H1 (cell line): ENCODE results near the gene TNS1.

Source experiments
- CREB1 ChIP-seq: IDR thresholded peaks from 2 replicates; pipeline ENCODE4 v1.6.1; 2012; ENCODE audit warnings: inconsistent platforms
- CTCF ChIP-seq, 3 experiments: IDR thresholded peaks; 1 replicate in 2 of 3; 2 replicates in 1 of 3; pipeline versions ENCODE4 v1.5.1 to v1.6.1; 2011; ENCODE audit warnings: low read length in 3 of 3, mild to moderate bottlenecking in 3 of 3, inconsistent platforms in 2 of 3, low read depth in 1 of 3, moderate library complexity in 1 of 3; ENCODE audit not compliant: insufficient read depth in 1 of 3; ENCODE audit errors: control extremely low read depth in 1 of 3
- KDM1A ChIP-seq: fragments of 200-600, 300-600 bp; sonication (generic); IDR thresholded peaks from 2 replicates; pipeline ENCODE4 v1.7.1; 2016; ENCODE audit warnings: mild to moderate bottlenecking, low read length, borderline replicate concordance
- MAFK ChIP-seq: IDR thresholded peaks from 2 replicates; pipeline ENCODE4 v1.6.1; 2012; ENCODE audit warnings: low read depth, mild to moderate bottlenecking, improper control_type of control experiment, low read length
- TAF1 ChIP-seq: IDR thresholded peaks from 2 replicates; pipeline ENCODE4 v1.6.1; 2011; ENCODE audit warnings: mild to moderate bottlenecking, low read depth, low read length
- TAF7 ChIP-seq: optimal IDR thresholded peaks from 2 replicates; pipeline ENCODE3; 2011; ENCODE audit warnings: low read depth, mild to moderate bottlenecking, inconsistent platforms, low read length, moderate library complexity, borderline replicate concordance
- ZNF274 ChIP-seq: IDR thresholded peaks from 2 replicates; pipeline ENCODE4 v1.7.0; 2012; ENCODE audit warnings: low read length, borderline replicate concordance; ENCODE audit errors: extremely low read depth

- TF ChIP-seq CTCF (IDR thresholded peaks at IDR 0.05; ENCODE audit: control extremely low read depth in 1 of 3, insufficient read depth in 1 of 3, low read depth in 1 of 3, low read length in 3 of 3), result no peak
- no peak for TF ChIP-seq CREB1
- no peak for TF ChIP-seq MAFK
- TF ChIP-seq ZNF274, result no peak
- TF ChIP-seq TAF7, result no peak
- TF ChIP-seq TAF1, result no peak
- no peak for TF ChIP-seq KDM1A
These were observed 52.4 kb downstream of the TNS1 start for GRCh38 chr2:217950401-217950871.
